CD4-positive, alpha-beta T cell treated with Interleukin-12 subunit alpha and Interleukin-12 subunit beta, for 1 hour (primary cell): ENCODE data around the gene CR2.
A peak's percentile ranks its signal among the peaks of the same experiment; 100 is the strongest.
"Not testable (repeated sequence)": the region's sequence is repeated elsewhere in the genome, so short reads cannot be mapped to it uniquely, and the experiment has no call there.

Experiments
- DNase-seq: peaks from one replicate; pipeline ENCODE4 v3.0.0-alpha.2; 2020

Gene CR2

DNA sequence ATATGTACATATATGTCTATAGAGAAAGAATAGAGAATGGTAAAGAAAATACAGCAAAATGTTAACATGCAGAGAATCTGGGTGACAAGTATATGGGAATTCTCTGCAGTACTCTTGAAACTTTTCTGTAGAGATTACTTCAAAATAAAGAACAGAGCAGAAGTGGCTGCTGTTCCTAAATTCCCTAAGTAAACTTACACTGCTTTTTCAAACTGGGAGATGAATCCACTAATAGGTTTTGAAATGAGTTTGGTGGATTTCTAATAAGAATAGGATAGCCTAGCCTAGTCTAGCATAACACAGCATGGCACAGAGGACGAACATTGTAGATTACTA is 450 bp upstream of the CR2 start:
- DNase-seq: no peak

- DNase-seq: no peak
Observed at GRCh38 chr1:207455183-207455754, 1.1 kb downstream of the CR2 start.

- no peak for DNase-seq
Observed at GRCh38 chr1:207458414-207458813, 4.3 kb downstream of the CR2 start.

- DNase-seq: peak; percentile 65
Observed at GRCh38 chr1:207459008-207459407, 4.9 kb downstream of the CR2 start.

GRCh38 chr1:207461649-207462048 is 7.5 kb downstream of the CR2 start:
- DNase-seq: no peak

GRCh38 chr1:207462535-207462934 is 8.4 kb downstream of the CR2 start:
- DNase-seq: no peak

- DNase-seq: no peak
Observed at GRCh38 chr1:207463021-207463420, 8.9 kb downstream of the CR2 start.

GRCh38 chr1:207463571-207463970 is 9.4 kb downstream of the CR2 start:
- no peak for DNase-seq

- DNase-seq: peak; percentile 19
Observed at GRCh38 chr1:207470927-207471326, 16.8 kb downstream of the CR2 start.

GRCh38 chr1:207474210-207474609 is 20.1 kb downstream of the CR2 start:
- no peak for DNase-seq

DNA sequence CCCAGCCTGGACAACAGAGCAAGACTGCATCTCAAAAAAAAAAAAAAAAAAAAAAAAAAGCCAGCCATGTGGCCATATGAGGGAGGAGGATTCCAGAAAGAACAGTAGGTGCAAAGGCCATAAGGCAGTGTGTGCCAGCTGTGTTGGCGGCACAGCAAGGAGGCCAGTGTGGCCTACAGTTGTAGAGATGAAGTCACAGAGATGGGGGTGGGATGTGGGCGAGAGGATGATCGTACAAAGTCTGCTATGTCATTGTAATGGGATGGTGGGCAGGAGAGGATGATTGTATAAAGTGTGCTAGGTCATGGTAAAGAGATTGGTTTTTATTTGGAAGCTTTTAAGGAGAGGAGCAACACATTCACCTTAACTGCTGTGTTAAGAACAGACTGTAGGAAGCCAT is 32.1 kb downstream of the CR2 start:
- DNase-seq: no peak

GRCh38 chr1:207487636-207488035 is 33.5 kb downstream of the CR2 start:
- DNase-seq: no peak

DNA sequence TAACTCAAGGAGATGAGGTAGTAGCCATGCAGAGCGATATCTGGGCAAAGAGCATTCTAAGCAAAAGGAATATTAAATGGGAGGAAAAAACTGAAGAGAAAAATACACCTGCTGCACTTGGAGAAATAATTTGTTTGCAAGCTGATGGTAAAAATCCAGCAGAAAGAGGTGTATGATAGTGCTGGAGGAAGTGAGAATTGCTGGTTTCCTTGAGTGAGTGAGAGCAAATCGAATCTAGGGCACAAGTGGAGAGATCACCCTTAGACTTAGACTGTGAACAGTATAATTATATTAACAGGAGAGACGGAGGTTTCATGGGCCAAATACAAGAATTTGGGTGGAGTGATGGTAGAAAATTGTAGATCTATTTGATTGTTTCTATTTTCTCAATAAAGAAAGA is 39.1 kb downstream of the CR2 start:
- no peak for DNase-seq

GRCh38 chr1:207494171-207494570 is 40.0 kb downstream of the CR2 start:
- no peak for DNase-seq

- not testable (repeated sequence) for DNase-seq
Observed at GRCh38 chr1:207495281-207495680, 41.2 kb downstream of the CR2 start.

GRCh38 chr1:207495801-207496792 is 42.0 kb downstream of the CR2 start, which contains the start of gene CR1:
CR1 (plus strand) TSS chr1:207496157; CDS start chr1:207496268, 111 bp downstream.
- DNase-seq: peak; percentile 35

DNA sequence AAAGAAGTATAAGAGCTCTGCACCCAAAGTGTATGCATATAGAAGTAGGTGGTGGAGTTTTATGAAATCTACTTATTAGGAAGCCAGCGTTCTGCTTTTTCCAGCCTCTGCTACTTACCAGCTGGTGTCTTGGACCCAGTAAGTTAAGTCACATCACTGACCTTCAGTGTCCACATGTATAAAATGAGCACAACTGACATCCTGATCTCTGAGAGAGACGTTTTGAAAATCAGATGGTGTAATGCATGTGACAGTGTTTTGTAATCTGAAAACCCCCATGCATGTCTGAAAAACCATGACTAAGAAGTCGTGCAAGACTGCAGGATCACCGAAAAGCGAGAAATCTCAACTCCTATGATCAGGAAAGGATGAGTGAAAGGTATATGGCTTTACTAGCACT is 43.8 kb downstream of the CR2 start:
- DNase-seq: no peak

- DNase-seq: peak; percentile 67
Observed at GRCh38 chr1:207499573-207499972, 45.4 kb downstream of the CR2 start.

DNA sequence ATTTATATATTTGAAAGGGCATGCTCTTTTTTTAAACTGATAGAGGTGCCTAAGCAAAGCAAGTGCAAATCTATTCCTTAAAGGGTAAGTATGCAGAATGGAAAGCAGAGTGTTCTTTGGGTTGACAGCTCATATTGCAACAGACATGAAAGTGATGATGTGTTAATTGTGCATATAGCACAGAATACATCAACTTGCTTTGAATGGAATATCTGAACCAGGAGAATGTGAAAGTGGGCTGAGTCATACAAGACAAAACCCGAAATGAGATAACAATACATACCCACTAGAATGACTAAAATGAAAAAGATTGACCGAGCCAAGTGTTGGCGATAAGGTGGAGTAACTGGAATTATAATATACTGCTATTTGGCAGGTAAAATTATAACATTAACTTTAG is 46.2 kb downstream of the CR2 start:
- DNase-seq: no peak

GRCh38 chr1:207501071-207501470 is 46.9 kb downstream of the CR2 start:
- DNase-seq: no peak

- no peak for DNase-seq
Observed at GRCh38 chr1:207502726-207503125, 48.6 kb downstream of the CR2 start.

GRCh38 chr1:207503950-207504349 is 49.8 kb downstream of the CR2 start:
- no peak for DNase-seq

- no peak for DNase-seq
Observed at GRCh38 chr1:207504438-207504837, 50.3 kb downstream of the CR2 start.

DNA sequence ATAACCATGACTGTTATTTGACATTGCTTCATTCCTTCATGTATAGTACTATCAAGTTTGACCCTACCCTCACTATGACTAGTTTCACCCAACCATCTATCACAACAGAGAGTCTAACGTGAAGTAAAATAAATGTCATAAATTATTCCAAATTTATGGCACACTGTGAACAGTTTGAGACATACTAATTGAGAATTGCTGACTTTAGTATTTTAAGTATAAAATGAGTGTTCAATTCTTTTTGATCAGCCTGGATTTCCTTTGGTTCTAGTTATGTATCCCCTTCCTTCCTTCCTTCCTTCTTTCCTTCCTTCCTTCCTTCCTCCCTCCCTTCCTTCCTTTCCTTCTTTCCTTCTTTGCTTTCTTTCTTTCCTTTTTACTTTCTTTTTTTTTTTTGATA is 56.3 kb downstream of the CR2 start:
- DNase-seq: no peak
